Hepatocyte (in vitro differentiated cells): ENCODE measurements around the gene TMEM259.

ENCODE experiments used
- CTCF ChIP-seq: fragments of 200-600 bp; sonication (generic); IDR thresholded peaks from 2 replicates; pipeline ENCODE4 v1.5.1; 2016; ENCODE audit warnings: antibody characterized with exemption, mild to moderate bottlenecking; ENCODE audit not compliant: poor library complexity
- EZH2 ChIP-seq: fragments of 200-600 bp; sonication (generic); IDR thresholded peaks from 2 replicates; pipeline ENCODE4 v1.6.1; 2016; ENCODE audit warnings: antibody characterized with exemption, mild to moderate bottlenecking, borderline replicate concordance
- EZH2phosphoT487 ChIP-seq: fragments of 200-600 bp; sonication (generic); IDR thresholded peaks from one replicate; pipeline ENCODE4 v1.6.1; 2018; ENCODE audit warnings: antibody characterized with exemption, mild to moderate bottlenecking, low read depth, moderate library complexity; ENCODE audit not compliant: unreplicated experiment, severe bottlenecking

- TF ChIP-seq CTCF (no peak), EZH2phosphoT487 (no peak), EZH2 (no peak)
These were observed 699 bp downstream of the TMEM259 start for GRCh38 chr19:1019980-1020867.
